LNCAP (cell line): ENCODE data around the gene SLC22A24.

Experiments used
- CTCF ChIP-seq: fragments of 450-650 bp; IDR thresholded peaks from 2 replicates; pipeline ENCODE4 v1.5.1; 2017; ENCODE audit warnings: mild to moderate bottlenecking

SLC22A24 gene

GRCh38 chr11:63144121-63144520 is at the start of gene SLC22A24:
TSS of gene SLC22A24 (minus strand) at chr11:63144221. CDS start at chr11:63143779, 442 bp downstream.
- TF ChIP-seq CTCF: no peak

- no peak for TF ChIP-seq CTCF
Measured at GRCh38 chr11:63180536-63180935, 36.5 kb upstream of the SLC22A24 start.

- TF ChIP-seq CTCF: no peak
Measured at GRCh38 chr11:63179432-63180041, 35.5 kb upstream of the SLC22A24 start.

- TF ChIP-seq CTCF: no peak
Measured at GRCh38 chr11:63177872-63178271, 33.9 kb upstream of the SLC22A24 start.

GRCh38 chr11:63165706-63166310 is 21.8 kb upstream of the SLC22A24 start:
- no peak for TF ChIP-seq CTCF

GRCh38 chr11:63155794-63156193 is 11.8 kb upstream of the SLC22A24 start:
- no peak for TF ChIP-seq CTCF

- TF ChIP-seq CTCF: no peak
Measured at GRCh38 chr11:63146581-63146980, 2.6 kb upstream of the SLC22A24 start.

- TF ChIP-seq CTCF: no peak
Measured at GRCh38 chr11:63142459-63142858, 1.6 kb downstream of the SLC22A24 start.
